Right atrium auricular region (tissue), 2 donors: ENCODE measurements around the gene MYO5B. TPM values are rescaled to one million over a fixed set of nuclear protein-coding genes. Genes with fewer than 3 reads are reported as not detected.

Source experiments
- DNase-seq: peaks from one replicate; pipeline ENCODE4 v3.0.0-alpha.2; 2019; ENCODE audit warnings: low spot score
- H3K27ac ChIP-seq, 2 donors: fragments of 200-600 bp; sonication (generic); 1 replicate in 1 of 2; 2 replicates in 1 of 2; pipeline ENCODE4 v1.5.1; 2016 to 2019
- H3K27me3 ChIP-seq, 2 donors: fragments of 200-600 bp; sonication (generic); one replicate each; pipeline versions ENCODE4 v1.5.1 to v1.6.0; 2017 to 2019
- H3K36me3 ChIP-seq: fragments of 200-600 bp; sonication (generic); one replicate; pipeline ENCODE4 v1.5.1; 2016
- H3K4me1 ChIP-seq, 2 donors: fragments of 200-600 bp; sonication (generic); one replicate each; pipeline versions ENCODE4 v1.5.1 to v1.6.0; 2017 to 2019
- H3K4me3 ChIP-seq, 2 donors: fragments of 200-600 bp; sonication (generic); 1 replicate in 1 of 2; 2 replicates in 1 of 2; pipeline ENCODE4 v1.5.1; 2017 to 2019; ENCODE audit warnings: mild to moderate bottlenecking in 1 of 2, moderate library complexity in 1 of 2
- H3K9me3 ChIP-seq, 2 donors: fragments of 200-600 bp; sonication (generic); one replicate each; pipeline ENCODE4 v1.5.1; 2019
- total RNA-seq, 2 donors: library from RNA; depleted of rRNA; stranded (reverse); fragments of >200 nt; gene quantifications; one replicate each; pipeline ENCODE4 v1.1.0, GENCODE V29; 2016
- TF ChIP-seq, protein P1 (sequence below), 2 donors: fragments of 200-600 bp; sonication (generic); IDR thresholded peaks; one replicate each; pipeline ENCODE4 v1.5.1; 2019; ENCODE audit warnings: antibody characterized with exemption in 2 of 2

The MYO5B gene
- total RNA-seq, 2 donors from 2014 or later, result 7.7 to 10.2 TPM

DNA sequence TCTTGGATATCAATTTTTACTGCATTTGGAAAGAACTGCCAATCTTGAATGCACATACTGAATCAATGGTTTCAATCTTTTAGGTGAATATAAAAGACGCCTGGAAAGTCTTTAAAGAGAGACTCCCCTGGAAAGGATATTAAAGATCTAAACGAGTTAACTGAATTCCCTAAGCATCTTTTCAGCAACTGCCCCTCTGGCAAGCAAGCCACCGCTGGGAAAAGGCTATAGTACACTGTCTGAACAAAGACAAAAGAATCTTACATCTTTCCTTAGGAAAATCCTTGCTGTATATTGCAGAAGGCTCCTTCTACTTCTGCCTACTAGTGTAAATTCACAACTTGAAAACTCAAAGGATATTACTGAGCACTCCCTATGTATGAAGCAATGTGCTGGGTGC lies 28.0 kb downstream of the MYO5B start:
- DNase-seq, result no peak
- H3K27me3 ChIP-seq, result no peaks in the 10 kb centered on the region
- no peaks in the 10 kb centered on the region for H3K36me3 ChIP-seq
- peaks cover 0 to under 1% of the 10 kb centered on the region in 2 donors for H3K4me1 ChIP-seq
- H3K27ac ChIP-seq, result no peak overlapping the region
- no peaks in the 10 kb centered on the region for H3K9me3 ChIP-seq
- H3K4me3 ChIP-seq, result no peak overlapping the region
- TF ChIP-seq, protein P1, sequence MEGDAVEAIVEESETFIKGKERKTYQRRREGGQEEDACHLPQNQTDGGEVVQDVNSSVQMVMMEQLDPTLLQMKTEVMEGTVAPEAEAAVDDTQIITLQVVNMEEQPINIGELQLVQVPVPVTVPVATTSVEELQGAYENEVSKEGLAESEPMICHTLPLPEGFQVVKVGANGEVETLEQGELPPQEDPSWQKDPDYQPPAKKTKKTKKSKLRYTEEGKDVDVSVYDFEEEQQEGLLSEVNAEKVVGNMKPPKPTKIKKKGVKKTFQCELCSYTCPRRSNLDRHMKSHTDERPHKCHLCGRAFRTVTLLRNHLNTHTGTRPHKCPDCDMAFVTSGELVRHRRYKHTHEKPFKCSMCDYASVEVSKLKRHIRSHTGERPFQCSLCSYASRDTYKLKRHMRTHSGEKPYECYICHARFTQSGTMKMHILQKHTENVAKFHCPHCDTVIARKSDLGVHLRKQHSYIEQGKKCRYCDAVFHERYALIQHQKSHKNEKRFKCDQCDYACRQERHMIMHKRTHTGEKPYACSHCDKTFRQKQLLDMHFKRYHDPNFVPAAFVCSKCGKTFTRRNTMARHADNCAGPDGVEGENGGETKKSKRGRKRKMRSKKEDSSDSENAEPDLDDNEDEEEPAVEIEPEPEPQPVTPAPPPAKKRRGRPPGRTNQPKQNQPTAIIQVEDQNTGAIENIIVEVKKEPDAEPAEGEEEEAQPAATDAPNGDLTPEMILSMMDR (IDR thresholded peaks at IDR 0.05), result no peak

DNA sequence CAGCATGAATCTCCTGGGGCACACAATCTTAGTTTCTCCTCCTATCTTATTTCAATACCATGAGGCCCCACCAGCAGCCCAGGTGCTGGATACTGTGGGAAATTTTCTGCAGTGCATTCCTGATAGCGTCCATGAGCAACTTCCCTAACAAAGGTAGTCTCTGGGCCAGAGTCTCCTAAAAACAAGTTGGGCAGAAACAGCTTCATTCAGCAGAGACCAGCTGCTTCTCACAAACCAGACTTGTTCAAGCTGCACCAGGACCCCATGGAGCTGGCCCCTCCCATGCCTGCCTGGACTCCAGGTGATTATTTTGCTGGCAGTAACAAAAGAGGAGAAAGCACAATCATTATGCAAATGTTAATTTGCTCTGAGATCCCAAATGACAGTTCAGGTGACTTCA lies 31.4 kb downstream of the MYO5B start:
- Histone ChIP-seq H3K9me3 (no peaks in the 10 kb centered on the region), H3K27me3 (no peaks in the 10 kb centered on the region), H3K4me1 (peaks cover 0 to 4% of the 10 kb centered on the region in 2 donors), H3K27ac (no peak overlapping the region), H3K36me3 (no peaks in the 10 kb centered on the region), H3K4me3 (no peak overlapping the region)
- no peak for DNase-seq
- TF ChIP-seq, protein P1 (IDR thresholded peaks at IDR 0.05), result no peak

DNA sequence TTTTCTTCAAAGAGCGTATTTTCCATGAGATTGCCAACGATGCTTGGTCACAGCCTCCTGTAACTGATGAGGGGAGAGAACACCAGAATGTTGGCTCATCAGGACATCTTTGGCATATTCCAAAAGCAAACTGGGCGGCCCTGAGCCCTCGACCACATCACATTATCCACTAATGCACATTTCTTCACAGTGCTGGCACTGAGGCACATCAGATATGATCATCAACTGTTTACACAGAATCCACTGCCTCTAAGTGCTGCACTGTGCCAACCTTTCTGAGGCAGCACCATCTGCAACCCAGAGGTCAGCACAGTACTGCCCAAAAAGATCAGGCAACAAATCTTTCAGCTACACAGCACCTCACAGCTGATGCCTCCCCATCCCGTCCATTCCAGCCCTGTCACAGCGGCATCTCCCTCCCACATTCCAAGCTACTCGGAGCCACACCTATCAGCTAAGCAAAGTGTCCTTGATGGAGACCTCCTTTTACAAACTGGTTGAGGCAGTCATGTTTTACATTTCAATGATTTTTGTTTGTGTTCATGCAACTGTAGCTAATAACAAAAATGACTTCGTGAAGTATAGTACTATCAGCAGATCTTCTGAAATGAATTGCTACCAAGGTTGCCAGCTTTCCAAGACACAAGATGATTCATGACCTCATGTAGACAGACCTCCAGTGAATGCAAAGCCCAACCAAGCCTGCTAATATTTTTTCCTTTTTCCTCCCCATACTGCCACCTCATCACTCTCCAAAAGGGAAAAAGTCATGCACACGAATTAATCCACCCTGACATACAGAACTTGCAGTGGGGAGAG lies 32.3 kb downstream of the MYO5B start:
- H3K4me3 ChIP-seq, result no peak overlapping the region
- no peaks in the 10 kb centered on the region for H3K27me3 ChIP-seq
- H3K4me1 ChIP-seq, result peaks cover 0 to 4% of the 10 kb centered on the region in 2 donors
- no peaks in the 10 kb centered on the region for H3K36me3 ChIP-seq
- no peak for DNase-seq
- no peak overlapping the region for H3K27ac ChIP-seq
- no peaks in the 10 kb centered on the region for H3K9me3 ChIP-seq
- TF ChIP-seq, protein P1 (IDR thresholded peaks at IDR 0.05), result no peak

DNA sequence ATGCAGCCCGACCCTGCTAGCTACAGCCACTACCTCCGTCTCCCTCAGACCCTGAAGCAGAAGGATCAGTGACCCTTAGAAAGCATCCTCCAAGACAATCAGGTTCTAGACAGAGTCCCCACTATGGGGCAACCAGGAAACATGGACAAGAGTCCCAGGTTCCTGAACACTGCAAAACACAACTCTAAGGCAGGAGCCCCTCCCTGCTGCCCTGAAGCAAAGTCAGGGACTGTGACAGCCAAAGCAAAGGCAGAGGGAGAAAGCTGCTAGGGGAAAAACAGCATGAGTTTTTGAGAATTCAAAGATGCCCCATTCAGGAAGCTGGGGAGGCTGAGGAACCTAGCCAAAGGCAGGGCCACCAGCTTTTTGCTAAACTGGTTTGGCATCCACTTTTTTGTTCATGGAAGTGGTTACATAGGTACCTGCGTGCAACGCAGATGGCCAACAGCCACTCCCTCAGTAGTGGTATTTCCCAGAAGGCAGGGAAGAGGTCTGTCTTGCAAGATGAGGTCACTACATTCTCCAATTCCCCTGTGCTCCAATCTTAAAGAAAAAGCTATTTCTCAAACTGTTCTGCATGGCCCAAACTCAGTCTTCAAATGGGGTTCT lies 33.2 kb downstream of the MYO5B start:
- Histone ChIP-seq H3K27me3 (no peaks in the 10 kb centered on the region), H3K36me3 (no peaks in the 10 kb centered on the region), H3K4me1 (peaks cover 0 to 4% of the 10 kb centered on the region in 2 donors), H3K9me3 (no peaks in the 10 kb centered on the region), H3K27ac (no peak overlapping the region), H3K4me3 (no peak overlapping the region)
- DNase-seq, result no peak
- TF ChIP-seq, protein P1 (IDR thresholded peaks at IDR 0.05), result no peak

DNA sequence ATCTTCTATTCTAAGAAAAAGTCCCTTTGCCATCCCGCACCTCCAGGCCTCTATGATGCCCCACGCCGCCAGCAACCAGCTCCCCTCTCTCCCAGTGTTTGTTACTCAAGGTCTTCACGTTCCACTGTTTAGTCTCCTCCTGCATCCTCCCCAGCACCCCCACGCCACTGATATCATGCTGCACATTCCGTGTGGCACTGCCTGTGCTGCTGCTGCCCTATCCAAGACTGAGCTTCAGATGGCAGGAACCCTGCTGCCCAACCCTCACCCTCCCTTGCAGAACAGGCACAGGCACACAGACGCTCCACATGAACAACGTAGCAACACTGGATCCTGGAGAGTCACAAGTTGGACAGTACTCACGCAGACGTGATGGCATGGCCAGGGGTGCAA lies 35.3 kb downstream of the MYO5B start:
- Histone ChIP-seq H3K27me3 (no peaks in the 10 kb centered on the region), H3K36me3 (no peaks in the 10 kb centered on the region), H3K9me3 (no peaks in the 10 kb centered on the region), H3K4me1 (peaks cover 0 to 4% of the 10 kb centered on the region in 2 donors), H3K27ac (no peak overlapping the region), H3K4me3 (no peak overlapping the region)
- TF ChIP-seq, protein P1 (IDR thresholded peaks at IDR 0.05), result no peak
- DNase-seq, result no peak
